Amniotic stem cell (primary cell): ENCODE measurements around the gene SNRPA.
"Not testable (repeated sequence)": the region's sequence is repeated elsewhere in the genome, so short reads cannot be mapped to it uniquely, and the experiment has no call there.

Source experiments
- DNase-seq: peaks from one replicate; lab custom pipeline; 2025; lab: John Stamatoyannopoulos, UW

Gene SNRPA

DNA sequence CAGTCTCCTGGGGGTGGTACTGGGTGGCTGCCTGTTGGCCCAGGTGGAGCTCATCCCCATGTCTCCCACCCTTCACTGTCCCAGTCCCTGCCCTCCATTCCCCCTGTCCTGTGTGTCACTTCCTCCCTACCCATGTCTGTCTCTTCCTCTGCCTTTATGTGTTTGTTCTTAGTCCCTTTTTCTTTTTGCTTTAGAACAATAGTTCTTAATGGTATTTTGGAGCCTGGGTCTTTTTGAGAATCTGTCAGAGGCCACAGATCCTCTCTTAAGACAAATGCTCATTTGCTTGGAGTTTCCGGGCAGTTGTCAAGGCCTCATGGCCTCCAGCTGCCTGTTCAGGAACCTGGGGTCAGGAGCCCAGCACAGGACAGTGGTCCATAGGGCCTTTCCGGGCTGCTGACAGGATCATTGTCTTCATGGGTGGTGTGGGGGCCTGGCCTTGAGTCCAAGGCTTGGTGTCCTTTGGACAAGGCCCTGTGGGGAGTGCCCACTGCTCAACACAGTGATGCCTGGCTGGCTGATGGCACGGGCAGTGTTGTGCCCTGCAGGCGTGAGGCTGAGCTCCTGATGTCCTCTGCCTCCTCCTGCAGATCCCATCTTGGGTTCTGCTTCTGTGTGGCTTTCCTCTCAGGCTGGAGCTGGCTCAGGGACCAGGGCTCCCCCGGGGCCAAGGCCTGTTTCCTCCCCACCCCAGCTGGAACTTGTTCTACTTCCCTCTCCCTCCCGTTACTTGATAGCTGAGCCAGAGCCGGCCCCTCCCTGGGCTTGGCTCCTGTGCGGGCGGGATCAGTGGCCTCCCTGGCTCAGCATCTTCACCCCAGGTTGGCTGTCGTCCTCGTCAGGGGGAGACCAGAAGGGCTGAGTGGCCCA, 51.5 kb downstream of the SNRPA start:
- DNase-seq: no peak

DNA sequence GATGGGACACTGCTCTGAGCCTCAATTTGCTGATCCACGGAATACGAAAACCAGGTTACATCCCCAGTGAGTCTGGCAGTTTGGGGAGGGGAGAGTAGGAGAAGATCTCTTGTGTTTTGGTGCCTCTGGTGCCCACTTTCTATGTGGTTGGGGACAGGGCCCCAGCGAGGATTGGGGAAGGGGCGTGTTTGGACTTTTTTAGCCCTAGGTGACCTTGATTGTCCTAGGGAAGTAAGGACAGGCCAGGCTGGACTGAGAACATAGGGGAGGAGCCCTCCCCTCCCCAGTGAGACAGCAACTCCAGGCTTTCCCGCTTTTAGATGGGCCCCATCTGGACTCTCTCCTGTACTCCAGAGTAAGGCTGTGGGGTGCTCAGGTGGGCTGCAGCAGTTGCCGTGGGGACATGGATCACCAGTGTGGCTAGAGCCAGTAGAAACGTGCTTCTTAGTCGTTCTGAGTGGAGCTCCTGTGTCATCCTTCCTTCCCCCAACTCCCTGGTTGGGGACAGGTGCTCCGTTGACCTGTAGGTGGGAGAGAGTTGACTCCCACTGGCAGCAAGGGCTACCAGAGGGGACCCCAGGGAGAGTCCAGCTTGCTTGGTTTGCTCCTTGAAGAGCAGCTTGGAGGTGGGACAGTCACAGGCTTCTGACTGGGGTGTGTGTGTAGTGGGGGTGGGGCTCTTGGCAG, 52.3 kb downstream of the SNRPA start:
- no peak for DNase-seq

DNA sequence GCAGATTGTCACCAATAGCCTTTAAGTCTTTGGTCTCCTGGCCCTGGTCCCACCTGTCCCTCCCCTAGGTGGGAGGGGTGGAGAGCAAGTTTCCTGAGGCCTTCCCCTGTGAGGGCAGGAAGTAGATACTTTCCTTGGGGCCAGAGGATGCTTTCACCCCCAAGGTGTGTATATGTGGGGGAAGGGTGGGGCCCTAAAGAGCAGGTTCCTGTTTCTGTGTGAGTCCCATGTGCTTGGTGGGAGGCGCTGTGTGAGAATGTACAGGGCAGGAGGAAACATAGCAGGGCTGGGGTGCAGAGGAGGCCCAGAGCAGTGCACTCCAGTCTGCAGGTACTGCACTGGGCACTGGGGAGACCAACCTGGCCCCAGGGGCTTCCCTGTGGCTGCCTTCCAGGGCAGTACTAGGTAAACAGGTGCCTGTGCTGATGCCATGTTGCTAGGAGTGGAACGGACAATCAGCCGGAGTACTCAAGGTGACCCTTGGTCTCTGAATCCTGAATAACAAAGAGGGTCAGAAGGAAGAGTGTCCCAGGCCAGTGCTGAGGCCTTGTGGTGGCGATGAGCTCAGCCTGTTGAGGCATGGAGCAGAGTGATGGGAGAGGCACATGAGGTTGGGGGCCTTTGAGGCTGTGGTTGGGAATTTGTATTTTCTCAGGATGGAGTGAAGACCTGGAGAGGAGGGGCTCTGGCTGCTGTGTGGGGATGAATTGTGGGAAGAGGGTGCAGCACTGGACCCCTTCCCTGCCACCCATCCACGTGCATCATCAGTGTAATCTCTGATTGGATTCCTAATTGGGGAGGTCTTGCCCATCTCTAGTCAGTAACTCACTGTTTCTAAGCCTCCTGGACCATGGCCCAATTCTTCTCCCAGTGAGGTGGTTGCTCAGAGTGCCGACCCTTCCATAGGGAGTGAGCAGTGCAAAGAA, 53.1 kb downstream of the SNRPA start:
- DNase-seq: no peak

DNA sequence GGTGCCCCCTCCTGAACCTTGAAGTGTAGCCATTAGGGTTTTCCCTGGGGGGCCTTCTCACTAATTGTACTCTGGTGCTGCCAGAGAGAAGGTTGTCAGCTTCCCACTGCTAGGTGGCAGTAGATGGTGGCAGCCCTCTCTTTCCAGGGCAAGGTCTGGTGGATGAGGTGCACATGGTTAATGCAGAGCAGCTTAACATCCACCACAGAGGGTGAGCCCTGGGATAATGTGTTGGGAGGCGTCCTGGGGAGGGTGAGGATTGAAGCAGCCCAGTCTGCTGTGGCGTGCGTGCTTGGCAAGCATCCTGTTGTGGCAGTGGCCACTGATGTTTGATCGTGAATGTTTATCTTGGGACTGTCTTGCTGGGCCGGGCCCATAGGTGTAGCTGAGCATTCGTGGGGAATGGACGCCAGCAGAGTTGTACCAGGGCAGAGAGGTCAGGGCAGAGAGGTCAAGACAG, 53.8 kb downstream of the SNRPA start:
- DNase-seq: no peak

DNA sequence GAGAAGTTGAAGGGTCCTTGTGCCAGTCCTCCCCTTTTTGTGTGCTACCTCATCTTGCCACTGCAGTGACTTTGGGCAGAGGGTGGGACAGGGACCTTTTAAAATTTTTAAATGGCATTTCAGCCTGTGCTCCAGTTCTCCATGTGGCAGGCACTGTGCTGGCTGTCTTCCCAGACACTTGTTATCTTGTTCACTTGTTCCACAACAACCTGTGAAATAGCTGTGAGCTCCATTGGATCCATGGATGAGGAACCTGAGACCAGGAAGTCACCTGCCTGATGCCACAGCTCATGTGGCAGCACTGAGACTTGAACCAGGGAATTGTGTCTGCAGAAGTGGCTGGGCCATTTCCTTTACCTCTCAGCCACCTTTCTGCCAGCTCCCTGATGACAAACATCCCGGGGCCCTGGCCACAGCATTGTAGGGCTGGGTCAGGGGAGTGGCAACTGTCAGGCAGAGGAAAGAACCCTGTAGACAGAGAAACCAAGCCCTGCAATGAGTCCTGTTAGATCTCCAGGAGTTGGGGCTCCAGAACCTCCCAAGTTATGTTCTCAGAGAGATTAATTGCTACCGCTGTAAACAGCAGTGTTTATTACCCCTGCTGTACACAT, 54.4 kb downstream of the SNRPA start:
- DNase-seq: no peak

DNA sequence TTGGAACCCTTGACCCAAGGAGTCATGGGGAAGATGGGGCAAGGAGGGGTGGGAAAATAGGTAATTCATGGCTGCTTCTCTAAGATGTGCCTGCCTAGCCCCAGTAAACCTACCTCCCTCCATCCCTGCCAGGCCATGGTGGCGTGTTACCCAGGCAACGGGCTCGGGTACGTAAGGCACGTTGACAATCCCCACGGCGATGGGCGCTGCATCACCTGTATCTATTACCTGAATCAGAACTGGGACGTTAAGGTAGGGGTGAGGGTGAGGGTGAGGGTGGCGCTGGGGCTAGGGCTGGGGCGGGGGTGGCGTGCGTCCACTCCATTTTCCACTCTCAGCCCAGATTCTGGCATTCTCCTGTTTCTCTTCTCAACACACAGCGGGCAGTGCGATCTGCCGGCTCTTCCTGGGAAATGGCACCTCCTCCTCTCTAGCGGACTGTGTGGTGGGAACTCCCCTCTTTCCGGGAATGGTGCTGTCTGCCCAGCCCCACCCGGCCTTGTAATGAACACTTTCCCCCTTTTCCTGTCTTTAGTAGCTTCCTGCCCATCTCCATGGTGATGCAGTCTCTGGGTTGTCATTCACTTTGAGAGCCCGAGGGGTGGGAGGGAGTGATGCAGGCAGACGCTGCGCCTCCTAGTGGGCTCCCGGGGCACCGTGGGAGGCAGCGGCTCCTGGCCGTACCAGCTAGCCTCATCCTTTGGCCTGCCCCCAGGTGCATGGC, 55.6 kb downstream of the SNRPA start:
- DNase-seq: peak; percentile 95

DNA sequence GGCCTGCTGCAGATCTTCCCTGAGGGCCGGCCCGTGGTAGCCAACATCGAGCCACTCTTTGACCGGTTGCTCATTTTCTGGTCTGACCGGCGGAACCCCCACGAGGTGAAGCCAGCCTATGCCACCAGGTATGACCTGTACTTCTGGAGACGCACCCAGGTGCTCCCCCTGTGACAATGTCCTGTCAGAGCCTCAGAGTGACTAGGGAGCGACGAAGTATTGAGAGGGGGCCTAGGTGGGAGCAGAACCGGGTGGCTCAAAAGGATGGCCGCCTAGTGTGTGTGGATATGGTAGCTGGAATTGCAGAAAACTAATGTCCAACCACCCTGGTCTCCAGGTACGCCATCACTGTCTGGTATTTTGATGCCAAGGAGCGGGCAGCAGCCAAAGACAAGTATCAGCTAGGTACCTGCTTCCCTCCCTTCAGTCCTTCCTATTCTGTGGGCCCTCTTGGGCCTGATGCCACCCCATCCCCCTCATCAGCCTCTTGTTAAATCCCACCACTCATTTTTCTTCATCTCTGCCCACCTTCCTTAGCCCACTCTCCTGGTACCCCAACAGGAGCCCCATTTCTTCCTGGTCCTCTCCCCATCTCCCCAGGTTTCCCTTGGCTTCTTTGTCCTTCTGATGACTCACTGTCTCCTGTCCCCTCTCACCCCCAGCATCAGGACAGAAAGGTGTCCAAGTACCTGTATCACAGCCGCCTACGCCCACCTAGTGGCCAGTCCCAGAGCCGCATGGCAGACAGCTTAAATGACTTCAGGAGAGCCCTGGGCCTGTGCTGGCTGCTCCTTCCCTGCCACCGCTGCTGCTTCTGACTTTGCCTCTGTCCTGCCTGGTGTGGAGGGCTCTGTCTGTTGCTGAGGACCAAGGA, 56.4 kb downstream of the SNRPA start:
- no peak for DNase-seq

DNA sequence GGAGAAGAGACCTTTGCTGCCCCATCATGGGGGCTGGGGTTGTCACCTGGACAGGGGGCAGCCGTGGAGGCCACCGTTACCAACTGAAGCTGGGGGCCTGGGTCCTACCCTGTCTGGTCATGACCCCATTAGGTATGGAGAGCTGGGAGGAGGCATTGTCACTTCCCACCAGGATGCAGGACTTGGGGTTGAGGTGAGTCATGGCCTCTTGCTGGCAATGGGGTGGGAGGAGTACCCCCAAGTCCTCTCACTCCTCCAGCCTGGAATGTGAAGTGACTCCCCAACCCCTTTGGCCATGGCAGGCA, 57.0 kb downstream of the SNRPA start:
- no peak for DNase-seq

DNA sequence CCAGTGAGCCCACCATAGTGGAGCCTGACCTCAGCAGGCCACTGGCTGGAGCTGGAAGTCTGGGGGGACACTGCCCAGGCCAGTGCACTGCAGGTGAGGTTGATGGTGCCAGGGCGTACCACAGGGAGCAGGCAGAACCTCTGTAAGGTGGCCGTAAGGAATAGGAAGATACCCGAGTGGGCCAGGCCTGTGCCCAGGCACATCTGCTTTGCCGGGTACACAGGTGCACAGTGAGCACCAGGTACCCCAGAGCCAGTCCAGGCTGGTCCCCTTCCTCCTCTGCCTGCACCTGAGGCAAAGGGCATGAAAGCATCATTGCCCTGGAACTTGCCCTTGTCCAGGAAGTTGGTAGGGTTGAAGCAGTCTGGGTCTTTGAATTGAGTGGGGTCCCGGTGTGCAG, 57.5 kb downstream of the SNRPA start:
- no peak for DNase-seq

DNA sequence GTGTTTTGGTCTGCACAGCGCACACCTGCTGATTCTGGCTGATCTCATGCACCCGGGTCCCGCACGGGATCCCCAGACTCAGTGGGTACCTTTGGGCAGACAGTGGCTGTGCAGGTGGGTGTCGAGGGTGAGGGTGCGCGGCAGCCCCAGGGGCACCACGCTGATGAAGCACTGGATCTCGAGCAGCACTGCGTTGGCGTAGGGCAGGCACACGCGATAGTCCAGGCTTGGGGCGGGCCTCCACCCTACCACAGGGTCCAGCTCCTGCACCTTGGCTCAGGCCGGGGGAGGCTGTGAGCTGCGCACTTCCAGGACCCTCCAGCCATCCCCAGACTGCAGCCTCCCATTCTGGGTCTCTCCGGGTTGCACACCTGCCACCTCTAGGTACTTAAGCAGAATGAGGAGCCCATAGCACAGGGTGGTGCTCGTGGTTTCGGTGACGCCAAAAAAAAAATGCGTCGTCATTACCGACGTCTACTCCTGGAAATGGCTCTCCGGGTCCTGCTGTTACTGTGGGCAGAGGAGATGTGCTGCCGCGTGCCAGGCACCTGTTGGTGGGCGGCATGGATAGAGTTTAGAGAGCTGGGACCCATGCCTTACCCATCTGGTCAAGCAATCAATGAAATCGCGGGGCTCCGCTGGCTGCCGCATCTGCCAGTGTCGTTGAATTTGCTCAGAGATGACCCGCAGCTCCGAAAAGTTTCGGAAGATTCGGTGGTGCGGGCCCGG, 58.5 kb downstream of the SNRPA start:
- DNase-seq: no peak

DNA sequence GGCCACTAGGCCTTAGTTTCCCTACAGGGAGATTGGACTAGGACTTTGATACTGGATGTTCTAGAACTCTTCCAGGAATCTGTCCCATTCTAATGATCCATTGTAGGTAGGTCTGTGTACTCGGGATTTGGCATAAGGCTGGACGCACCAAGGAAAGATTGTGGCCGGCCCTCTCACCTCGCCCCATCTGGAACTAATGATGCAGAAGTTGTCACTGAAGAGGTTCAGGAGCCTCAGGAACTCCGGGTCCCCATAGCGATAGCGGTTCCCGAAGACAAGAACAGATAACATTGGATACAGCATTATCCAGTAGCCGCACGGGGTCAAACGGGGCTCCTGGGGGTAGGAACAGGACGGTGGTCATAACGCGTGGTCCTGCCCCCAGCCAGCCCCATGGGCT, 59.2 kb downstream of the SNRPA start:
- no peak for DNase-seq

DNA sequence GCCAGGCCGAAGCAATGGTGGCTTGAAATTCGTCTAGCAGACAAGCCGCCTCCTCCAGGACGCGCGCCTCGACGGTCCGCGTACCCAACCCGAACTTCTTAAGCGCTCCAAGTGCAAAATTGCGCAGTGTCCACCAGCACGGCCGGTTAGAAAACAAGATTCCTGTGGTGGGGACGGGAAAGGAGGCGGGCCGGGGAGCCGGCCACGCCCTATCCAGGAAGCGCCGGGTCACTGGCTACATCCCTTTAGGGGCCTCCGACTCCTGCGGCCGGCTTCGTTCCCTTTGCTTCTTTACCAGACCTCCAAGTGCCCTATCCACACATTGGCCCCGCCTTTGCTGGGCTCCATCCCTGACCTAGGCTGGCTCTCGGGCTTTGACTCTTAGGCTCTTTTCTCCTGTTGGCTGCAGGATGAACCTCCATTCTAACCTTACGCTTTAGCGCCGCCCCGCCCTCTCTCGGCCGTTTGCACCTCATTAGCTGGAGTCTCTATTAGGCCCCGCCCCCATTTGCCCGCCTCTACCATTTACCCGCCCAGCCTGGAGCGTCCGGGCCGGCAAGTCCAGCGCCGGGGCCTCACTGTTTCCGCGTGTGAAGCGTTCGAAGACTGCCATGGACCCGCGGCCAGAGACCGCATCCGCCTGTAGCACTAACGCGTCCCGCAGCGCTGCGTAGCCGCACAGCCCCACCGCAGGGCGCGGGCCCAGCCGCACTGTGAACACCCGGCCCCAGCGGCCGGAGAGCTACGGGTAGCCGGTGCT, 59.8 kb downstream of the SNRPA start:
- peak; percentile 6 for DNase-seq

DNA sequence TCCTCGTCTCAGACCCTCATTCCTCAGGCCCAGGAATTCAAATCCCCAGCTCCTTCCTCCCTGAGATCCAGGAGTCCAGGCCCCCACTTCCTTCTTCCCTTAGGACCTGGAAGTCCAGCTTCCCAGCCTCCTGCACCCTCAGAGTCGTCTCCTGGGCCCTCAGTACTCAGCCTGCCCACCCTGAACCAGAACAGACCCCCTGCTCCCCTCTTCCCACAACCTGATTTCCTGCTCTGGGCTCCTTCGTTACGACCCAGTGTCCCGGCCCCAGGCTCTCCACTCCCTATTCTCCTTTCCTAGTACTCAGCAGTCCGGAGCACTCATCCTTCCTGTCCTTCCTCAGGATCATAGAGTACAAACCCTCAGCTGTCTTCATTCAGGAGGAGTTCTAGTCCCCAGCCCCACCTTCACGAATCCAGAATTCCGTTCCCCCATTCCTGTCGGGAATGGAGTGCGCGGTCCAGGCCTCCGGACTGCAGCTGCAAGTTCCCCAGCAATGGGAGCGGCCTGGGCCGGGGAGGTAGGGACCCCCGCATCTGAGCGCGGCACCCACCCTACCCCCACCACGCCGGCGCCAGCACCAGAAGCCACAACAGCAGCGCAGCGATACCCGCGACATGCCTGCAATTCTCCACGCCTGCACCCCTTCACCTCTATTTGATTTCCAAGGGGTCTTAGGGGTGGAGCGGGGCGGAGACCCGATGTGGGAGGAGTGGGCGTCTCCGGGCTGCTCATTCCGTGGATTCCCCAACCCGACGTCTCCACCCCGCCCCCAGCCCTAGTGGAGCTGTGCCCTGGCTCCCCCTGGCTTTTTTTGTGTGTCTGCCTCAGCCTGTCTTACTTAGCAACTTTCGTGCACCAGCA, 60.7 kb downstream of the SNRPA start:
- DNase-seq: no peak

DNA sequence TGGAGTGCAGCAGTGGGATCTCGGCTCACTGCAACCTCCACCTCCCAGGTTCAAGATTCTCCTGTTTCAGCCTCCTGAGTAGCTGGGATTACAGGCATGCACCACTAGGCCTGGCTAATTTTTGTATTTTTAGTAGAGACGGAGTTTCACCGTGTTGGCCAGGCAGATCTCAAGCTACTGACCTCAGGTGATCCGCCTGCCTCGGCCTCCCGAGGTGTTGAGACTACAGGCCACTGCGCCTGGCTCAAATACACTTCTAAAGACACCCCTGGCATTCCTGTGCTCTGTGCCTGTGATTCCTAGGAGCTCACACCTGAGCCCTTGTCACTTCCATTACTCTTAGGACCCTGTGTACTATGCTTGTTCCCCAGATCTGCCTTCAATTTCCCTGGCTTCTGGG, 61.6 kb downstream of the SNRPA start:
- not testable (repeated sequence) for DNase-seq

DNA sequence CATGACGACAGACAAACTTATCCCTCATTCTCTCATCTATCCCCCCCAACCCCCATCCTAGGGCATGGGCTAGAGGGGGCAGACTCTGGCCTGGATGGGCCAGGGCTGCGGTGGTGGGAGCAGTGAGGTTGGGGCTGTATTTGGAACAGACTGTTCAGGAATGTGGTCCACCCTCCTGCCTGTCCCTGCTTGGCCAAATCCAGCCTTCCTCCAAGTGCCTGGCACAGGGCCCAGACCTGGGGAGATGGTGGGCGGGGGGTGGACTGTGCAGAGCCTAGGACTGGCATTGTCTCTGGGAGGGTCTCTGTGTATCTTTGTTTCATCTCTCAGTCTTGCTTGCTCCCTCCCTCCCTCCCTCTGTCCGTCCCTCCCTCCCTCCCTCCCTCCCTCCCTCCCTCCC, 62.2 kb downstream of the SNRPA start:
- DNase-seq: no peak
